Neural cell (in vitro differentiated cells): ENCODE data around the gene GNG12.

Experiments
- EP300 ChIP-seq: fragments of 450-650 bp; conservative IDR thresholded peaks from 2 replicates; pipeline ENCODE4 v1.6.1; 2014; ENCODE audit warnings: antibody characterized with exemption, mild to moderate bottlenecking, moderate library complexity; ENCODE audit not compliant: poor library complexity, severe bottlenecking
- EZH2 ChIP-seq: fragments of 200-600, 300-800 bp; shearing (Covaris generic), sonication (generic); IDR thresholded peaks from 2 replicates; pipeline ENCODE4 v1.6.1; 2014; ENCODE audit warnings: antibody characterized with exemption, low read length, borderline replicate concordance, mild to moderate bottlenecking; ENCODE audit not compliant: insufficient read depth, poor library complexity, severe bottlenecking
- MXI1 ChIP-seq: fragments of 450-650 bp; conservative IDR thresholded peaks from 2 replicates; pipeline ENCODE4 v1.6.1; 2014; ENCODE audit warnings: antibody characterized with exemption, mild to moderate bottlenecking; ENCODE audit not compliant: poor library complexity, severe bottlenecking
- POLR2AphosphoS5 ChIP-seq: IDR thresholded peaks from 2 replicates; pipeline ENCODE4 v1.6.1; 2012
- RAD21 ChIP-seq: fragments of 450-650 bp; conservative IDR thresholded peaks from 2 replicates; pipeline ENCODE4 v1.6.1; 2014; ENCODE audit warnings: antibody characterized with exemption, mild to moderate bottlenecking, moderate library complexity
- SMC3 ChIP-seq: fragments of 450-650 bp; conservative IDR thresholded peaks from 2 replicates; pipeline ENCODE4 v1.6.1; 2014; ENCODE audit warnings: antibody characterized with exemption, mild to moderate bottlenecking, moderate library complexity; ENCODE audit not compliant: poor library complexity
- TAF1 ChIP-seq: IDR thresholded peaks from 2 replicates; pipeline ENCODE4 v1.6.1; 2012; ENCODE audit warnings: low read depth
- TF ChIP-seq, protein P1 (sequence below): fragments of 450-650 bp; IDR thresholded peaks from 2 replicates; pipeline ENCODE4 v1.5.1; 2014; ENCODE audit warnings: antibody characterized with exemption, mild to moderate bottlenecking, moderate library complexity; ENCODE audit not compliant: poor library complexity, severe bottlenecking
- TF ChIP-seq, protein P2 (sequence below): IDR thresholded peaks from 2 replicates; pipeline ENCODE4 v1.6.1; 2012; ENCODE audit warnings: borderline replicate concordance

DNA sequence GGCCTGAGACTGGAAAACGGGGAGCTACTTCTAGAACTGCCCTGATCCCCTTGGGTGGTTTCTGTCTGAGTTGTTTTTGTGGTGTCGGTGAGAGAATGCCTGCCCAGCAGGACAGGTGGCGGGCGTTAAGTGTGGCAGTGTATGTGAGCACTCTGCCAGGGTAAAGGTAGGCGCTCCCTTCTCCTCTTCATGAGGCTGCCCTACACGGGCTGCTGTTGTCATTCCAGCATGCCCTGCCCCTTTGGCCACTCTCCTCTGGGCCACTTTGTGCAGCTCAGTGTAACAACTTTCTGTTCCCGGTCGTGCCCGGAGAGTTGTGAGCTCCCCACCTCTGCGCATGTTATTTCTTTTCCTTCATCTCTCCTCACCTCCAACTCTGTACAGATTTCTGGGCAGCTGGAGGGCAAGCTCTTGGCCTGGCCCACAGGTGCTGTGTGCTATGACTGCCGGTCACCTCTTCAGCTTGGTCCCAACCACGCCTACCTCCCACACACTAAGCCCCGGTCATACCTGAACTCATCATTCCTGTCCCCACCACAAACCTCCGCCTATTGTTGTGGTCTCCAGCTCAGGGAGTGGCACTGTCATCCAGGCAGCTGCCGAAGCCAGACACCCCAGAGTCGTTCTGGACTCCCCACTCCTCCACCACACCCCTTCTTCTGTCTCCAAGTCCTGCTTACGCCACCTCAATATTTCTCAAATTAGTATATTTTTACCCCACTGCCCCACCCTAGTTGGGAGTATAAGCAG lies 79.3 kb downstream of the GNG12 start:
- TF ChIP-seq, protein P1, sequence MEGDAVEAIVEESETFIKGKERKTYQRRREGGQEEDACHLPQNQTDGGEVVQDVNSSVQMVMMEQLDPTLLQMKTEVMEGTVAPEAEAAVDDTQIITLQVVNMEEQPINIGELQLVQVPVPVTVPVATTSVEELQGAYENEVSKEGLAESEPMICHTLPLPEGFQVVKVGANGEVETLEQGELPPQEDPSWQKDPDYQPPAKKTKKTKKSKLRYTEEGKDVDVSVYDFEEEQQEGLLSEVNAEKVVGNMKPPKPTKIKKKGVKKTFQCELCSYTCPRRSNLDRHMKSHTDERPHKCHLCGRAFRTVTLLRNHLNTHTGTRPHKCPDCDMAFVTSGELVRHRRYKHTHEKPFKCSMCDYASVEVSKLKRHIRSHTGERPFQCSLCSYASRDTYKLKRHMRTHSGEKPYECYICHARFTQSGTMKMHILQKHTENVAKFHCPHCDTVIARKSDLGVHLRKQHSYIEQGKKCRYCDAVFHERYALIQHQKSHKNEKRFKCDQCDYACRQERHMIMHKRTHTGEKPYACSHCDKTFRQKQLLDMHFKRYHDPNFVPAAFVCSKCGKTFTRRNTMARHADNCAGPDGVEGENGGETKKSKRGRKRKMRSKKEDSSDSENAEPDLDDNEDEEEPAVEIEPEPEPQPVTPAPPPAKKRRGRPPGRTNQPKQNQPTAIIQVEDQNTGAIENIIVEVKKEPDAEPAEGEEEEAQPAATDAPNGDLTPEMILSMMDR, result no peak
- TF ChIP-seq, protein P2, sequence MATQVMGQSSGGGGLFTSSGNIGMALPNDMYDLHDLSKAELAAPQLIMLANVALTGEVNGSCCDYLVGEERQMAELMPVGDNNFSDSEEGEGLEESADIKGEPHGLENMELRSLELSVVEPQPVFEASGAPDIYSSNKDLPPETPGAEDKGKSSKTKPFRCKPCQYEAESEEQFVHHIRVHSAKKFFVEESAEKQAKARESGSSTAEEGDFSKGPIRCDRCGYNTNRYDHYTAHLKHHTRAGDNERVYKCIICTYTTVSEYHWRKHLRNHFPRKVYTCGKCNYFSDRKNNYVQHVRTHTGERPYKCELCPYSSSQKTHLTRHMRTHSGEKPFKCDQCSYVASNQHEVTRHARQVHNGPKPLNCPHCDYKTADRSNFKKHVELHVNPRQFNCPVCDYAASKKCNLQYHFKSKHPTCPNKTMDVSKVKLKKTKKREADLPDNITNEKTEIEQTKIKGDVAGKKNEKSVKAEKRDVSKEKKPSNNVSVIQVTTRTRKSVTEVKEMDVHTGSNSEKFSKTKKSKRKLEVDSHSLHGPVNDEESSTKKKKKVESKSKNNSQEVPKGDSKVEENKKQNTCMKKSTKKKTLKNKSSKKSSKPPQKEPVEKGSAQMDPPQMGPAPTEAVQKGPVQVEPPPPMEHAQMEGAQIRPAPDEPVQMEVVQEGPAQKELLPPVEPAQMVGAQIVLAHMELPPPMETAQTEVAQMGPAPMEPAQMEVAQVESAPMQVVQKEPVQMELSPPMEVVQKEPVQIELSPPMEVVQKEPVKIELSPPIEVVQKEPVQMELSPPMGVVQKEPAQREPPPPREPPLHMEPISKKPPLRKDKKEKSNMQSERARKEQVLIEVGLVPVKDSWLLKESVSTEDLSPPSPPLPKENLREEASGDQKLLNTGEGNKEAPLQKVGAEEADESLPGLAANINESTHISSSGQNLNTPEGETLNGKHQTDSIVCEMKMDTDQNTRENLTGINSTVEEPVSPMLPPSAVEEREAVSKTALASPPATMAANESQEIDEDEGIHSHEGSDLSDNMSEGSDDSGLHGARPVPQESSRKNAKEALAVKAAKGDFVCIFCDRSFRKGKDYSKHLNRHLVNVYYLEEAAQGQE, result no peak
- no peak for TF ChIP-seq TAF1
- no peak for TF ChIP-seq EZH2
- no peak for TF ChIP-seq POLR2AphosphoS5
- TF ChIP-seq EP300, result no peak
- no peak for TF ChIP-seq RAD21
- TF ChIP-seq SMC3, result no peak
- TF ChIP-seq MXI1, result no peak
